Immature natural killer cell (primary cell): ENCODE results near the gene TRMT6. TPM values are rescaled to one million over a fixed set of nuclear protein-coding genes. Genes with fewer than 3 reads are reported as not detected.
A peak's percentile ranks its signal among the peaks of the same experiment; 100 is the strongest.

Experiments
- DNase-seq, 3 donors: peaks; one replicate each; pipeline ENCODE4 v3.0.0; 2022; ENCODE audit warnings: mixed read lengths in 1 of 3
- H3K27ac Mint-ChIP-seq, 6 donors: one replicate each; pipeline ENCODE4 v1.8.0; 2020; ENCODE audit warnings: mixed read lengths in 6 of 6, mild to moderate bottlenecking in 5 of 6, inconsistent platforms in 4 of 6, moderate library complexity in 3 of 6
- H3K27me3 Mint-ChIP-seq, 3 donors: one replicate each; pipeline ENCODE4 v1.8.0; 2020 to 2021; ENCODE audit warnings: low read depth in 3 of 3, mild to moderate bottlenecking in 3 of 3, mixed read lengths in 3 of 3, moderate library complexity in 3 of 3, inconsistent platforms in 1 of 3
- H3K36me3 Mint-ChIP-seq, 3 donors: one replicate each; pipeline ENCODE4 v1.8.0; 2020; ENCODE audit warnings: mixed read lengths in 3 of 3, inconsistent platforms in 2 of 3, mild to moderate bottlenecking in 2 of 3
- H3K4me1 Mint-ChIP-seq, 2 donors: one replicate each; pipeline ENCODE4 v1.8.0; 2020; ENCODE audit warnings: inconsistent platforms in 2 of 2, mild to moderate bottlenecking in 2 of 2, mixed read lengths in 2 of 2, moderate library complexity in 1 of 2
- H3K4me3 Mint-ChIP-seq, 5 donors: one replicate each; pipeline ENCODE4 v1.8.0; 2020; ENCODE audit warnings: mild to moderate bottlenecking in 5 of 5, mixed read lengths in 5 of 5, inconsistent platforms in 3 of 5, moderate library complexity in 3 of 5
- H3K9me3 Mint-ChIP-seq, 6 donors: one replicate each; pipeline ENCODE4 v1.8.0; 2020; ENCODE audit warnings: mild to moderate bottlenecking in 6 of 6, mixed read lengths in 6 of 6, inconsistent platforms in 4 of 6, moderate library complexity in 3 of 6
- polyA plus RNA-seq, 3 donors: library from polyadenylated mRNA; unstranded; fragments of 300-500 nt; fragmentation: Illumina TruSeq; gene quantifications; one replicate each; pipeline ENCODE4 v1.2.3, GENCODE V29; 2021

TRMT6 gene
- polyA plus RNA-seq, 3 donors from 2014 or later: 12.7 to 15.3 (median 14.6) TPM

- DNase-seq: no peak
- no peak overlapping the region for H3K4me3 Mint-ChIP-seq
- no peaks in the 10 kb centered on the region for H3K9me3 Mint-ChIP-seq
- H3K27ac Mint-ChIP-seq: no peak overlapping the region
- H3K36me3 Mint-ChIP-seq: peaks cover 4 to 14% (median 13%) of the 10 kb centered on the region in 3 donors
- no peaks in the 10 kb centered on the region for H3K4me1 Mint-ChIP-seq
- peaks cover 0 to 6% (median 3%) of the 10 kb centered on the region in 3 donors for H3K27me3 Mint-ChIP-seq
These were observed 14.9 kb downstream of the TRMT6 start for GRCh38 chr20:5935384-5935783.

GRCh38 chr20:5933802-5934436 lies 16.4 kb downstream of the TRMT6 start:
- no peak for DNase-seq

DNA sequence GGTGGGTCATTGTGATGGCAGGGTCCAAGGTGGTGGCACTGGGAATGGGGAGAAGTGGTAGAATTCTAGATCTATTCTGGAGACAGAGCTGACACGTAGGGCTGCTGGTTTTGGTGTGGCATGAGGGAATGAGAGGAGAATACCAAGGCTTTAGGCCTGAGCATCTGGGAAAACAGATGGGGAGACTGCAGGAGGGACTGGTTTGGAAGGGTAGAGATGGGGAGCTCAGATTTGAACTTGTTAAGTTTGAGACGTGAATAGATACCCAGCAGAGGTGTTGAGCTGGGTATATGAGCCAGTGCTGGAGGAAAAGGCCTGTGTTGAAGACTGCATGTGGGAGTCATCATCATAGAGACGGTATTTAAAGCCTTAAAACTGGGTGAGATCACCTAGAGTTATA lies 17.5 kb downstream of the TRMT6 start:
- DNase-seq: no peak
- Mint-ChIP-seq H3K4me3 (no peak overlapping the region), H3K27me3 (peaks cover 1 to 7% (median 6%) of the 10 kb centered on the region in 3 donors), H3K27ac (no peak overlapping the region), H3K4me1 (no peaks in the 10 kb centered on the region), H3K9me3 (no peaks in the 10 kb centered on the region), H3K36me3 (peaks cover 1 to 2% (median 1%) of the 10 kb centered on the region in 3 donors)

More at GRCh38 chr20:5933802-5934436, 16.4 kb downstream of the TRMT6 start:
- H3K9me3 Mint-ChIP-seq: no peaks in the 10 kb centered on the region
- peaks cover 4 to 5% (median 5%) of the 10 kb centered on the region in 3 donors for H3K36me3 Mint-ChIP-seq
- peaks cover 1 to 7% (median 6%) of the 10 kb centered on the region in 3 donors for H3K27me3 Mint-ChIP-seq
- H3K27ac Mint-ChIP-seq: no peak overlapping the region
- no peaks in the 10 kb centered on the region for H3K4me1 Mint-ChIP-seq
- H3K4me3 Mint-ChIP-seq: no peak overlapping the region

- H3K27me3 Mint-ChIP-seq: peaks cover 1 to 8% (median 7%) of the 10 kb centered on the region in 3 donors
- H3K9me3 Mint-ChIP-seq: no peaks in the 10 kb centered on the region
- DNase-seq: no peak
- no peak overlapping the region for H3K4me3 Mint-ChIP-seq
- H3K4me1 Mint-ChIP-seq: no peaks in the 10 kb centered on the region
- H3K36me3 Mint-ChIP-seq: no peaks in the 10 kb centered on the region
- H3K27ac Mint-ChIP-seq: no peak overlapping the region
These were observed 18.9 kb downstream of the TRMT6 start for GRCh38 chr20:5931411-5931810.

GRCh38 chr20:5928836-5929715 lies 21.3 kb downstream of the TRMT6 start:
- Mint-ChIP-seq H3K27me3 (peaks cover 3 to 13% (median 8%) of the 10 kb centered on the region in 3 donors), H3K36me3 (no peaks in the 10 kb centered on the region), H3K9me3 (no peaks in the 10 kb centered on the region), H3K4me1 (no peaks in the 10 kb centered on the region), H3K4me3 (no peak overlapping the region), H3K27ac (no peak overlapping the region)
- DNase-seq: no peak

- DNase-seq: no peak
- H3K27ac Mint-ChIP-seq: no peak overlapping the region
- no peaks in the 10 kb centered on the region for H3K36me3 Mint-ChIP-seq
- H3K9me3 Mint-ChIP-seq: no peaks in the 10 kb centered on the region
- H3K27me3 Mint-ChIP-seq: peaks cover 3 to 16% (median 8%) of the 10 kb centered on the region in 3 donors
- no peaks in the 10 kb centered on the region for H3K4me1 Mint-ChIP-seq
- no peak overlapping the region for H3K4me3 Mint-ChIP-seq
These were observed 22.4 kb downstream of the TRMT6 start for GRCh38 chr20:5927749-5928462.

DNA sequence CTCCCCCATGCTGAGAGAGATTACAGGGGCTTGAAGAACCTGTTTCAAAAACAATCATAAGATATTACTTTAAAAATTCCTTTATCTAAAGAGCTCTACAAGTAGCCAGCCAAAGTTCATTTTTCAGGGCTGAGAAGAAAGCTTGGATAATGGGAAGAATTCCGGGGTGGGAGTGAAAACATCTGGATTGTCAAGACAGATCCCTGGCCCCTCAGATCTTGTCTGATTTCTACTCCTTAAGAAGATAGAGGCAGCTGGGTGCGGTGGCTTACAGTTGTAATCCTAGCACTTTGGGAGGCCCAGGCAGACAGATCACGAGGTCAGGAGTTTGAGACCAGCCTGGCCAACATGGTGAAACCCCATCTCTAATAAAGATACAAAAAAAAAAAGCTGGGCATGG lies 24.8 kb downstream of the TRMT6 start:
- Mint-ChIP-seq H3K4me1 (no peaks in the 10 kb centered on the region), H3K27me3 (peaks cover 2 to 16% (median 3%) of the 10 kb centered on the region in 3 donors), H3K36me3 (no peaks in the 10 kb centered on the region), H3K9me3 (no peaks in the 10 kb centered on the region), H3K4me3 (no peak overlapping the region), H3K27ac (no peak overlapping the region)
- no peak for DNase-seq

DNA sequence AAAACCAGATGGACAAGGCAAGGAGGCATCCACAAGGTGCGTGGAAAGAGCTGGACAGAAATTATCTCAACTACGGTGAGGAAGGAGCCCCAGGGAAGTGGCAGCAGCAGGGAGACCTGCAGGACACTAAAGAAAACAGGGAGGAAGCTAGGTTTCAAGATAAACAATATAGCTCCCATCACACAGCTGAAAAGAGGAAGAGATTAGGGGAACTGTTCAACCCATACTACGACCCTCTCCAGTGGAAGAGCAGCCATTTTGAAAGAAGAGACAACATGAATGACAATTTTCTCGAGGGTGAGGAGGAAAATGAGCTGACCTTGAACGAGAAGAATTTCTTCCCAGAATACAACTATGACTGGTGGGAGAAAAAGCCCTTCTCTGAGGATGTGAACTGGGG lies 26.8 kb downstream of the TRMT6 start:
- no peaks in the 10 kb centered on the region for H3K36me3 Mint-ChIP-seq
- H3K27me3 Mint-ChIP-seq: peaks cover 1 to 11% (median 2%) of the 10 kb centered on the region in 3 donors
- H3K4me1 Mint-ChIP-seq: peaks cover 6 to 12% of the 10 kb centered on the region in 2 donors
- H3K4me3 Mint-ChIP-seq: no peak overlapping the region
- H3K9me3 Mint-ChIP-seq: no peaks in the 10 kb centered on the region
- DNase-seq: no peak
- no peak overlapping the region for H3K27ac Mint-ChIP-seq

DNA sequence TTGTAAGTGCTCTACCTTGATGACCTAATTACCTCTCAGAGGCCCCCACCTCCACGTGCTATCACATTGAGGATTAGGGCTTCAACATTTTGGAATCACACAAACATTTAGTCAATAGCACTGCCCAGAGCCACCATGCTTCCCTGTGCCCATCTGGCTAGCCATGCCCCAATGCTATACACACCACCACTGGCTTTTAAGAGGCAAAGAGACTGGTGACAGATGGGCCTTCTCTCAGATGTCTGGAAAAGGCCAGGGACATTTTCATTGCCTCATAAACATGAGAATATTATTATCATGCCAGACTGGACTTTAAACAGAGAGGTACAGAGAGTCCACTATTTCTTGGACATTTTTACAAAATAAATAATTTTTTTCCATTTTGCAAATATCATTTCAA lies 29.8 kb downstream of the TRMT6 start:
- Mint-ChIP-seq H3K36me3 (no peaks in the 10 kb centered on the region), H3K4me1 (peaks cover 6 to 12% of the 10 kb centered on the region in 2 donors), H3K27ac (peak overlapping the region in 2 of 6 donors; percentile 50 to 69), H3K9me3 (no peaks in the 10 kb centered on the region), H3K4me3 (no peak overlapping the region), H3K27me3 (peaks cover 0 to 11% (median 3%) of the 10 kb centered on the region in 3 donors)
- no peak for DNase-seq

DNA sequence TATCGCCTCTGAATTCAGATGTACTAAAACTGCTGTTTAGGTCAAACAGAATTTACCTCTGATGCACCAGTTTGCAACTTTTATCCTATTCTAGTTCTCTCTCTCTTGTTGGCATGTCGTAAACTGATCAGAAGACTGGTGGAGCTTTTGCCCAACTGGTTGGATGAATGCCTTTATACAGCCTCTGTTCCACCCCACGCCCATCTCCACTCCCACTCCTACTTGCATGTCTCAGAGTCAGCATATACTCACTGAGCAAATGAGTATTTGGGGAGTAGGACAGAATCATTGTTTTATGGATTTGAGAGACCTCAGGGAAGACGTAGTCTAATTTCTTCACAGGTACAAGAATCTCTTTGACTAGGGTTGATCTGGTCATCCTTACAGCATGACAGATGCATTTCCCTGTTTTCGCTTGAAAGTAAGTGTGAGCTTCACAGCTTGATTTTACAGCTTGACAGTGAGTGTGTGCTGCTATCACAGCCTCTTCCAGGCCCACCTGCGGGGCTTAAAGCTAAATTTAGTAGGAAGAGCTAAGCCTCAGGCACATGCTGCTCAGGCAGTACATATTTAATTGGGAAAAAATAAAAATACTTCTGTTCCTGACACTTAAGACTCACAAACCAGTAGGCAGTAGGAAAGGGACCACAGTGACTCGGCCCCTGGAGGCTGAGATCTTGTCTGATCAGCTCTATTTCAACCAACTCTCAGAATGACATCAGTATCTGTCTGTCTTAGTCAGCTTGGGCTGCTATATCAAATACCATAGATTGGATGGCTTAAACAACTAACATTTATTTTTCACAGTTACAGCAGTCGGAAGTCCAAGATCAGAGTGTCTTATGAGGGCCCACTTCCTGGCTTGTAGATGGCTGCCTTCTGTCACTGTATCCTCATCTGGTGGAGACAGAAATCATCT lies 30.4 kb downstream of the TRMT6 start:
- H3K27me3 Mint-ChIP-seq: peaks cover 0 to 12% (median 3%) of the 10 kb centered on the region in 3 donors
- peaks cover 6 to 12% of the 10 kb centered on the region in 2 donors for H3K4me1 Mint-ChIP-seq
- H3K4me3 Mint-ChIP-seq: peak overlapping the region in 1 of 5 donors; percentile 29
- peak overlapping the region in 2 of 6 donors; percentile 50 to 77 for H3K27ac Mint-ChIP-seq
- no peak for DNase-seq
- H3K9me3 Mint-ChIP-seq: no peaks in the 10 kb centered on the region
- H3K36me3 Mint-ChIP-seq: no peaks in the 10 kb centered on the region

- Mint-ChIP-seq H3K4me3 (peak overlapping the region in 1 of 5 donors; percentile 29), H3K36me3 (no peaks in the 10 kb centered on the region), H3K27me3 (peaks cover 0 to 6% (median 4%) of the 10 kb centered on the region in 3 donors), H3K27ac (peak overlapping the region in 4 of 6 donors; percentile 1 to 61 (median 38)), H3K4me1 (peaks cover 6 to 12% of the 10 kb centered on the region in 2 donors), H3K9me3 (no peaks in the 10 kb centered on the region)
- DNase-seq: peak in 1 of 3 donors; percentile 14
These were observed 31.3 kb downstream of the TRMT6 start for GRCh38 chr20:5918856-5919625.

- Mint-ChIP-seq H3K9me3 (peaks cover 0 to 6% (median 0%) of the 10 kb centered on the region in 6 donors), H3K4me3 (peak overlapping the region in 1 of 5 donors; percentile 4), H3K27me3 (peaks cover 10 to 28% (median 25%) of the 10 kb centered on the region in 3 donors), H3K36me3 (no peaks in the 10 kb centered on the region), H3K4me1 (peaks cover 11 to 19% of the 10 kb centered on the region in 2 donors), H3K27ac (no peak overlapping the region)
- DNase-seq: no peak
These were observed 35.5 kb downstream of the TRMT6 start for GRCh38 chr20:5914859-5915258.
